Neutrophil (primary cell): Measurements from ENCODE around the gene ST14.
"Not testable (repeated sequence)": the region's sequence is repeated elsewhere in the genome, so short reads cannot be mapped to it uniquely, and the experiment has no call there.

Experiments used
- H3K27ac ChIP-seq: fragments of 200-600 bp; sonication (generic); 2 replicates; pipeline ENCODE4 v1.5.1; 2016; ENCODE audit warnings: mild to moderate bottlenecking, moderate library complexity
- H3K27me3 ChIP-seq: fragments of 200-600 bp; sonication (generic); 2 replicates; pipeline ENCODE4 v1.6.0; 2016; ENCODE audit warnings: mild to moderate bottlenecking
- H3K36me3 ChIP-seq: fragments of 200-600 bp; sonication (generic); 2 replicates; pipeline ENCODE4 v1.5.1; 2017
- H3K4me1 ChIP-seq, 2 experiments: fragments of 200-600 bp in 1 of 2; sonication (generic) in 1 of 2; 1 replicate in 1 of 2; 2 replicates in 1 of 2; pipeline versions ENCODE4 v1.5.1 to v1.6.1; 2013 to 2016; ENCODE audit warnings: low read depth in 1 of 2, low read length in 1 of 2, mild to moderate bottlenecking in 1 of 2, moderate library complexity in 1 of 2; ENCODE audit not compliant: control insufficient read depth in 1 of 2, insufficient read depth in 1 of 2
- H3K4me3 ChIP-seq, 2 experiments: fragments of 200-600 bp in 1 of 2; sonication (generic) in 1 of 2; 1 replicate in 1 of 2; 2 replicates in 1 of 2; pipeline ENCODE4 v1.5.1; 2013 to 2016; ENCODE audit warnings: low read depth in 1 of 2, low read length in 1 of 2, mild to moderate bottlenecking in 1 of 2, moderate library complexity in 1 of 2
- H3K9me3 ChIP-seq: fragments of 200-600 bp; sonication (generic); 2 replicates; pipeline ENCODE4 v1.5.1; 2016
- TF ChIP-seq, protein P1 (sequence below): fragments of 200-600 bp; sonication (generic); IDR thresholded peaks from 2 replicates; pipeline ENCODE4 v1.5.1; 2016; ENCODE audit warnings: antibody characterized with exemption

Gene ST14

GRCh38 chr11:130170345-130170744, 10.8 kb downstream of the ST14 start:
- TF ChIP-seq, protein P1, sequence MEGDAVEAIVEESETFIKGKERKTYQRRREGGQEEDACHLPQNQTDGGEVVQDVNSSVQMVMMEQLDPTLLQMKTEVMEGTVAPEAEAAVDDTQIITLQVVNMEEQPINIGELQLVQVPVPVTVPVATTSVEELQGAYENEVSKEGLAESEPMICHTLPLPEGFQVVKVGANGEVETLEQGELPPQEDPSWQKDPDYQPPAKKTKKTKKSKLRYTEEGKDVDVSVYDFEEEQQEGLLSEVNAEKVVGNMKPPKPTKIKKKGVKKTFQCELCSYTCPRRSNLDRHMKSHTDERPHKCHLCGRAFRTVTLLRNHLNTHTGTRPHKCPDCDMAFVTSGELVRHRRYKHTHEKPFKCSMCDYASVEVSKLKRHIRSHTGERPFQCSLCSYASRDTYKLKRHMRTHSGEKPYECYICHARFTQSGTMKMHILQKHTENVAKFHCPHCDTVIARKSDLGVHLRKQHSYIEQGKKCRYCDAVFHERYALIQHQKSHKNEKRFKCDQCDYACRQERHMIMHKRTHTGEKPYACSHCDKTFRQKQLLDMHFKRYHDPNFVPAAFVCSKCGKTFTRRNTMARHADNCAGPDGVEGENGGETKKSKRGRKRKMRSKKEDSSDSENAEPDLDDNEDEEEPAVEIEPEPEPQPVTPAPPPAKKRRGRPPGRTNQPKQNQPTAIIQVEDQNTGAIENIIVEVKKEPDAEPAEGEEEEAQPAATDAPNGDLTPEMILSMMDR = no peak
- Histone ChIP-seq H3K4me3 (no peak overlapping the region), H3K4me1 (peaks cover 0 to 5% of the 10 kb centered on the region in 2 experiments), H3K36me3 (no peaks in the 10 kb centered on the region), H3K9me3 (no peaks in the 10 kb centered on the region), H3K27me3 (peaks cover 32% of the 10 kb centered on the region), H3K27ac (no peak overlapping the region)

GRCh38 chr11:130171534-130171933, 12.0 kb downstream of the ST14 start:
- no peaks in the 10 kb centered on the region for H3K36me3 ChIP-seq
- peaks cover 0 to 5% of the 10 kb centered on the region in 2 experiments for H3K4me1 ChIP-seq
- H3K27ac ChIP-seq = no peak overlapping the region
- TF ChIP-seq, protein P1 = no peak
- no peaks in the 10 kb centered on the region for H3K9me3 ChIP-seq
- no peak overlapping the region for H3K4me3 ChIP-seq
- H3K27me3 ChIP-seq = peaks cover 20% of the 10 kb centered on the region

GRCh38 chr11:130172001-130172400, 12.4 kb downstream of the ST14 start:
- H3K36me3 ChIP-seq, H3K9me3 ChIP-seq, H3K4me3 ChIP-seq, H3K4me1 ChIP-seq, H3K27ac ChIP-seq: not testable (repeated sequence)
- peaks cover 17% of the 10 kb centered on the region for H3K27me3 ChIP-seq

- Histone ChIP-seq H3K9me3 (no peaks in the 10 kb centered on the region), H3K27me3 (no peaks in the 10 kb centered on the region), H3K27ac (no peak overlapping the region), H3K36me3 (no peaks in the 10 kb centered on the region), H3K4me1 (peaks cover 0 to 12% of the 10 kb centered on the region in 2 experiments), H3K4me3 (no peak overlapping the region)
- TF ChIP-seq, protein P1 = no peak
These were observed 15.1 kb downstream of the ST14 start for GRCh38 chr11:130174642-130175041.

- no peaks in the 10 kb centered on the region for H3K27me3 ChIP-seq
These were observed 16.3 kb downstream of the ST14 start for GRCh38 chr11:130175898-130176297.

DNA sequence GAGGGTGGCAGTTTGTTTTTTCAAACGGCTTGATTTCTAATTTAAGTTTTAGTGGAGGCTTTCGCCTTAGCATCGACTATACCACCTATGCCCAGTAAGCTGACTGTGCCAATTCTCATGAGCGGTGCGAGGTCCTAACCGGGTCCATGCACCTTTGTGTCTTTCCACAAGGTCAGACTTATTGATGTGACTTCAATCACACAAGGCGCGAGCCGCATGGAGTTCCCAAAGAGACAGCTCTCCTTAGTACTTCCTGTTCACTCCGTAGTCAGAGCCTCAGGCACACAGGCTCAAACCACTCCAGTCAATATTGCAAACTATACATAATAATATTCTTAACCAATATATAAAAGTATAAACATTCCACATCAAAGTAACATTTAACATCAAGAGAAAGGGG, 18.2 kb downstream of the ST14 start:
- Histone ChIP-seq H3K27ac (no peak overlapping the region), H3K27me3 (no peaks in the 10 kb centered on the region), H3K4me1 (peaks cover 0 to 7% of the 10 kb centered on the region in 2 experiments), H3K4me3 (no peak overlapping the region), H3K36me3 (no peaks in the 10 kb centered on the region), H3K9me3 (no peaks in the 10 kb centered on the region)
- TF ChIP-seq, protein P1 = no peak

More at GRCh38 chr11:130175898-130176297, 16.3 kb downstream of the ST14 start:
- H3K4me1 ChIP-seq = peaks cover 0 to 7% of the 10 kb centered on the region in 2 experiments
- no peaks in the 10 kb centered on the region for H3K36me3 ChIP-seq
- no peak overlapping the region for H3K27ac ChIP-seq
- no peaks in the 10 kb centered on the region for H3K9me3 ChIP-seq
- H3K4me3 ChIP-seq = no peak overlapping the region
- TF ChIP-seq, protein P1 = no peak
